H1 (cell line): Measurements from ENCODE around the gene CGB2. TPM values are rescaled to one million over a fixed set of nuclear protein-coding genes. Genes with fewer than 3 reads are reported as not detected.
A peak's percentile ranks its signal among the peaks of the same experiment; 100 is the strongest.

Experiments used
- ASH2L ChIP-seq: fragments of 200-600, 300-600 bp; sonication (generic); IDR thresholded peaks from one replicate; pipeline ENCODE4 v1.7.1; 2017; ENCODE audit warnings: low read length
- BCL11A ChIP-seq, 2 experiments: IDR thresholded peaks; one replicate each; pipeline ENCODE4 v1.6.1; 2011; ENCODE audit warnings: low read depth in 2 of 2, low read length in 2 of 2, mild to moderate bottlenecking in 2 of 2
- CBX5 ChIP-seq: fragments of 300-800, 300-1000 bp; sonication (generic); IDR thresholded peaks from 2 replicates; pipeline ENCODE4 v1.7.1; 2016; ENCODE audit warnings: antibody characterized with exemption, low read length, low read depth
- JUND ChIP-seq: IDR thresholded peaks from 2 replicates; pipeline ENCODE4 v1.6.1; 2011; ENCODE audit warnings: mild to moderate bottlenecking, improper control_type of control experiment, low read length
- MAFK ChIP-seq: IDR thresholded peaks from 2 replicates; pipeline ENCODE4 v1.6.1; 2012; ENCODE audit warnings: low read depth, mild to moderate bottlenecking, improper control_type of control experiment, low read length
- RNF2 ChIP-seq: fragments of 200-900, 300-1000 bp; sonication (generic); IDR thresholded peaks from 2 replicates; pipeline ENCODE4 v1.7.1; 2016; ENCODE audit warnings: borderline replicate concordance, low read depth, mild to moderate bottlenecking, antibody characterized with exemption, low read length; ENCODE audit not compliant: poor library complexity, severe bottlenecking; ENCODE audit errors: missing control alignments
- SP2 ChIP-seq: IDR thresholded peaks from 2 replicates; pipeline ENCODE4 v1.6.1; 2012; ENCODE audit warnings: mild to moderate bottlenecking, low read length, inconsistent platforms
- TAF7 ChIP-seq: optimal IDR thresholded peaks from 2 replicates; pipeline ENCODE3; 2011; ENCODE audit warnings: low read depth, mild to moderate bottlenecking, inconsistent platforms, low read length, moderate library complexity, borderline replicate concordance
- TBP ChIP-seq: IDR thresholded peaks from 2 replicates; pipeline ENCODE4 v1.6.1; 2011; ENCODE audit warnings: low read depth, low read length, improper control_type of control experiment
- TEAD4 ChIP-seq: IDR thresholded peaks from 2 replicates; pipeline ENCODE4 v1.6.1; 2012; ENCODE audit warnings: low read depth, low read length, inconsistent platforms, mixed read lengths
- polyA plus RNA-seq, 7 experiments: library from polyadenylated mRNA; depleted of rRNA in 3 of 7; stranded (reverse) in 5 of 7; unstranded in 2 of 7; fragments of >200 nt in 5 of 7; fragments of 200-250 nt in 2 of 7; gene quantifications; 1 replicate in 5 of 7; 2 replicates in 1 of 7; 4 replicates in 1 of 7; pipeline versions ENCODE4 v1.2.1 to v1.2.3, GENCODE V29; 2011 to 2013; ENCODE audit warnings: missing spikeins in 2 of 7, mixed read lengths in 2 of 7
- total RNA-seq: library from RNA; stranded (reverse); fragmentation: NEBNext Ultra II Directional; extraction: Animal tissue kit (Norgen Biotek cat#: 25700); gene quantifications from 2 replicates; pipeline ENCODE4 v1.2.1, GENCODE V29; 2021
- TF ChIP-seq, protein P1 (sequence below): fragments of 300-600 bp; sonication (generic); IDR thresholded peaks from 2 replicates; pipeline ENCODE4 v1.7.1; 2012; ENCODE audit warnings: low read length, moderate library complexity, mild to moderate bottlenecking, inconsistent platforms; ENCODE audit not compliant: insufficient replicate concordance

Gene CGB2
- total and polyA plus RNA-seq, 2 of the 8 experiments (the other 6 are each of a cell fraction or from before 2014, with no cell fraction given), result 0.71 to 3.2 TPM

DNA sequence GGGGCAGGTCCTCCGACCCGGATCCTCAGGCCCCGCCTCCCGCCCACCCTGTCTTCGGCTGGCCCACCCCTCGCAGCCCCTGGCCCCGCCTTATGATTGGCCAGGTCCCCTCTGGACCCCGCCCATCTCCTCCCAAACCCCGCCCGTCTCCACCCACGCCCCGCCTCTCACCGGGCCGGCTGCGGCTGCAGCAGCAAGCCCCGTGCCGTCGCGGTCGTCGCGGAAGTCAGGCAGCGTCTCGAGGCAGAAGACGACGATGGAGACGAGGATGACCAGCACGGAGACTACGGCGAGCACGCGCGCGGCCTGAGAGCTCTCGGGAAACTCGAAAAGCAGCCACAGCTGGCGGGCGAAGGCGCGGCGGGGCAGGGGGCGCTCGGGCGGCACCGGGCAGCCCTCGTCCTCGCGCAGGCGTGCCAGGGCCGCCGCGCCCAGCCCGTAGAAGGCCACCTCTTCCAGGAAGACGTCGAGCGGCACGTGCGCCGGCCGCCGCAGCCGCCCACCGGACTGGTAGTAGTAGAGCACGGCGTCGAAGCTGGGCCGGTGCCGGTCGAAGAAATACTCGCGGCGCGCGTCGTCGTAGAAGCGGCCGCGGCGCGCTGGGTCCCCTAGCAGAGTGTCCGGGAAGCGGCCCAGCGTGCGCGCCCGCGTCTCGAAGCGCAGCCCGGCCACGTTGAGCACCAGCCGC is 40.3 kb downstream of the CGB2 start (continued):
- TF ChIP-seq, protein P1, sequence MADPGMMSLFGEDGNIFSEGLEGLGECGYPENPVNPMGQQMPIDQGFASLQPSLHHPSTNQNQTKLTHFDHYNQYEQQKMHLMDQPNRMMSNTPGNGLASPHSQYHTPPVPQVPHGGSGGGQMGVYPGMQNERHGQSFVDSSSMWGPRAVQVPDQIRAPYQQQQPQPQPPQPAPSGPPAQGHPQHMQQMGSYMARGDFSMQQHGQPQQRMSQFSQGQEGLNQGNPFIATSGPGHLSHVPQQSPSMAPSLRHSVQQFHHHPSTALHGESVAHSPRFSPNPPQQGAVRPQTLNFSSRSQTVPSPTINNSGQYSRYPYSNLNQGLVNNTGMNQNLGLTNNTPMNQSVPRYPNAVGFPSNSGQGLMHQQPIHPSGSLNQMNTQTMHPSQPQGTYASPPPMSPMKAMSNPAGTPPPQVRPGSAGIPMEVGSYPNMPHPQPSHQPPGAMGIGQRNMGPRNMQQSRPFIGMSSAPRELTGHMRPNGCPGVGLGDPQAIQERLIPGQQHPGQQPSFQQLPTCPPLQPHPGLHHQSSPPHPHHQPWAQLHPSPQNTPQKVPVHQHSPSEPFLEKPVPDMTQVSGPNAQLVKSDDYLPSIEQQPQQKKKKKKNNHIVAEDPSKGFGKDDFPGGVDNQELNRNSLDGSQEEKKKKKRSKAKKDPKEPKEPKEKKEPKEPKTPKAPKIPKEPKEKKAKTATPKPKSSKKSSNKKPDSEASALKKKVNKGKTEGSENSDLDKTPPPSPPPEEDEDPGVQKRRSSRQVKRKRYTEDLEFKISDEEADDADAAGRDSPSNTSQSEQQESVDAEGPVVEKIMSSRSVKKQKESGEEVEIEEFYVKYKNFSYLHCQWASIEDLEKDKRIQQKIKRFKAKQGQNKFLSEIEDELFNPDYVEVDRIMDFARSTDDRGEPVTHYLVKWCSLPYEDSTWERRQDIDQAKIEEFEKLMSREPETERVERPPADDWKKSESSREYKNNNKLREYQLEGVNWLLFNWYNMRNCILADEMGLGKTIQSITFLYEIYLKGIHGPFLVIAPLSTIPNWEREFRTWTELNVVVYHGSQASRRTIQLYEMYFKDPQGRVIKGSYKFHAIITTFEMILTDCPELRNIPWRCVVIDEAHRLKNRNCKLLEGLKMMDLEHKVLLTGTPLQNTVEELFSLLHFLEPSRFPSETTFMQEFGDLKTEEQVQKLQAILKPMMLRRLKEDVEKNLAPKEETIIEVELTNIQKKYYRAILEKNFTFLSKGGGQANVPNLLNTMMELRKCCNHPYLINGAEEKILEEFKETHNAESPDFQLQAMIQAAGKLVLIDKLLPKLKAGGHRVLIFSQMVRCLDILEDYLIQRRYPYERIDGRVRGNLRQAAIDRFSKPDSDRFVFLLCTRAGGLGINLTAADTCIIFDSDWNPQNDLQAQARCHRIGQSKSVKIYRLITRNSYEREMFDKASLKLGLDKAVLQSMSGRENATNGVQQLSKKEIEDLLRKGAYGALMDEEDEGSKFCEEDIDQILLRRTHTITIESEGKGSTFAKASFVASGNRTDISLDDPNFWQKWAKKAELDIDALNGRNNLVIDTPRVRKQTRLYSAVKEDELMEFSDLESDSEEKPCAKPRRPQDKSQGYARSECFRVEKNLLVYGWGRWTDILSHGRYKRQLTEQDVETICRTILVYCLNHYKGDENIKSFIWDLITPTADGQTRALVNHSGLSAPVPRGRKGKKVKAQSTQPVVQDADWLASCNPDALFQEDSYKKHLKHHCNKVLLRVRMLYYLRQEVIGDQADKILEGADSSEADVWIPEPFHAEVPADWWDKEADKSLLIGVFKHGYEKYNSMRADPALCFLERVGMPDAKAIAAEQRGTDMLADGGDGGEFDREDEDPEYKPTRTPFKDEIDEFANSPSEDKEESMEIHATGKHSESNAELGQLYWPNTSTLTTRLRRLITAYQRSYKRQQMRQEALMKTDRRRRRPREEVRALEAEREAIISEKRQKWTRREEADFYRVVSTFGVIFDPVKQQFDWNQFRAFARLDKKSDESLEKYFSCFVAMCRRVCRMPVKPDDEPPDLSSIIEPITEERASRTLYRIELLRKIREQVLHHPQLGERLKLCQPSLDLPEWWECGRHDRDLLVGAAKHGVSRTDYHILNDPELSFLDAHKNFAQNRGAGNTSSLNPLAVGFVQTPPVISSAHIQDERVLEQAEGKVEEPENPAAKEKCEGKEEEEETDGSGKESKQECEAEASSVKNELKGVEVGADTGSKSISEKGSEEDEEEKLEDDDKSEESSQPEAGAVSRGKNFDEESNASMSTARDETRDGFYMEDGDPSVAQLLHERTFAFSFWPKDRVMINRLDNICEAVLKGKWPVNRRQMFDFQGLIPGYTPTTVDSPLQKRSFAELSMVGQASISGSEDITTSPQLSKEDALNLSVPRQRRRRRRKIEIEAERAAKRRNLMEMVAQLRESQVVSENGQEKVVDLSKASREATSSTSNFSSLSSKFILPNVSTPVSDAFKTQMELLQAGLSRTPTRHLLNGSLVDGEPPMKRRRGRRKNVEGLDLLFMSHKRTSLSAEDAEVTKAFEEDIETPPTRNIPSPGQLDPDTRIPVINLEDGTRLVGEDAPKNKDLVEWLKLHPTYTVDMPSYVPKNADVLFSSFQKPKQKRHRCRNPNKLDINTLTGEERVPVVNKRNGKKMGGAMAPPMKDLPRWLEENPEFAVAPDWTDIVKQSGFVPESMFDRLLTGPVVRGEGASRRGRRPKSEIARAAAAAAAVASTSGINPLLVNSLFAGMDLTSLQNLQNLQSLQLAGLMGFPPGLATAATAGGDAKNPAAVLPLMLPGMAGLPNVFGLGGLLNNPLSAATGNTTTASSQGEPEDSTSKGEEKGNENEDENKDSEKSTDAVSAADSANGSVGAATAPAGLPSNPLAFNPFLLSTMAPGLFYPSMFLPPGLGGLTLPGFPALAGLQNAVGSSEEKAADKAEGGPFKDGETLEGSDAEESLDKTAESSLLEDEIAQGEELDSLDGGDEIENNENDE, result no peak
- TF ChIP-seq TEAD4 (no peak), ASH2L (no peak), CBX5 (no peak), BCL11A (IDR thresholded peaks at IDR 0.05; ENCODE audit: low read depth in 2 of 2, low read length in 2 of 2) (no peak), SP2 (no peak), TAF7 (no peak), MAFK (no peak), TBP (no peak), JUND (no peak), RNF2 (peak; percentile 61)
